ENCODE measurements around the gene PRDX6.
"Not testable (repeated sequence)": the region's sequence is repeated elsewhere in the genome, so short reads cannot be mapped to it uniquely, and the experiment has no call there.

Gene PRDX6

GRCh38 chr1:173484276-173484675, 7.1 kb downstream of the PRDX6 start:
- TF ChIP-seq CTCF (IDR thresholded peaks at IDR 0.05; ENCODE audit: control insufficient read depth, insufficient read depth, low read depth, low read length, missing control alignments), result no peak
- H3K4me3 ChIP-seq (ENCODE audit: control insufficient read depth, low read depth, low read length), result no peak overlapping the region
- DNase-seq (ENCODE audit: low read depth), result no peak

GRCh38 chr1:173485401-173485800, 8.3 kb downstream of the PRDX6 start:
- DNase-seq (ENCODE audit: low read depth), result no peak
- H3K4me3 ChIP-seq (ENCODE audit: control insufficient read depth, low read depth, low read length), result no peak overlapping the region
- no peak for TF ChIP-seq CTCF (IDR thresholded peaks at IDR 0.05; ENCODE audit: control insufficient read depth, insufficient read depth, low read depth, low read length, missing control alignments)

- no peak for TF ChIP-seq CTCF (IDR thresholded peaks at IDR 0.05; ENCODE audit: control insufficient read depth, insufficient read depth, low read depth, low read length, missing control alignments)
- DNase-seq (ENCODE audit: low read depth), result no peak
- no peak overlapping the region for H3K4me3 ChIP-seq (ENCODE audit: control insufficient read depth, low read depth, low read length)
Measured at GRCh38 chr1:173488001-173488400, 10.9 kb downstream of the PRDX6 start.

- TF ChIP-seq CTCF (IDR thresholded peaks at IDR 0.05; ENCODE audit: control insufficient read depth, insufficient read depth, low read depth, low read length, missing control alignments), result no peak
- H3K4me3 ChIP-seq (ENCODE audit: control insufficient read depth, low read depth, low read length), result no peak overlapping the region
- no peak for DNase-seq (ENCODE audit: low read depth)
Measured at GRCh38 chr1:173489149-173489600, 12.0 kb downstream of the PRDX6 start.

- no peak for TF ChIP-seq CTCF (IDR thresholded peaks at IDR 0.05; ENCODE audit: control insufficient read depth, insufficient read depth, low read depth, low read length, missing control alignments)
- H3K4me3 ChIP-seq (ENCODE audit: control insufficient read depth, low read depth, low read length), result no peak overlapping the region
- DNase-seq (ENCODE audit: low read depth), result no peak
Measured at GRCh38 chr1:173489929-173490328, 12.8 kb downstream of the PRDX6 start.

GRCh38 chr1:173491508-173491907, 14.4 kb downstream of the PRDX6 start:
- no peak overlapping the region for H3K4me3 ChIP-seq (ENCODE audit: control insufficient read depth, low read depth, low read length)
- no peak for TF ChIP-seq CTCF (IDR thresholded peaks at IDR 0.05; ENCODE audit: control insufficient read depth, insufficient read depth, low read depth, low read length, missing control alignments)
- DNase-seq (ENCODE audit: low read depth), result no peak

- not testable (repeated sequence) for H3K4me3 ChIP-seq (ENCODE audit: control insufficient read depth, low read depth, low read length); DNase-seq (ENCODE audit: low read depth)
Measured at GRCh38 chr1:173493125-173493524, 16.0 kb downstream of the PRDX6 start.
